IMR-90 (cell line): ENCODE data around the gene PEAK3. TPM values are rescaled to one million over a fixed set of nuclear protein-coding genes. Genes with fewer than 3 reads are reported as not detected.

Experiments
- ATAC-seq: fragments of 200-7000 bp; cut with Tn5 transposase; 2 replicates; pipeline ENCODE4 v1.9.1; 2020; ENCODE audit warnings: low read depth, mild to moderate bottlenecking, moderate library complexity
- BruUV-seq: library from RNA; stranded (reverse); fragments of 400-500 nt; replicated peaks from 2 replicates; lab custom pipeline; 2021; lab: Mats Ljungman, UMichigan
- CTCF ChIA-PET: fragments of 300-600 bp; formaldehyde crosslinking; extraction: SDS; loops from one replicate; lab custom pipeline; 2021; ENCODE audit warnings: antibody characterized with exemption; lab: Yijun Ruan, JAX
- POLR2A ChIA-PET: fragments of 300-600 bp; sonication (Branson Sonifier 250); formaldehyde crosslinking; loops from one replicate; lab custom pipeline; 2022; ENCODE audit warnings: antibody characterized with exemption; ENCODE audit not compliant: unreplicated experiment; lab: Charles Lee
- DNase-seq: peaks from one replicate; pipeline ENCODE4 v3.0.0; 2013
- H2AFZ ChIP-seq: replicated peaks from 2 replicates; pipeline ENCODE3; 2013; ENCODE audit warnings: low read length, mild to moderate bottlenecking; ENCODE audit not compliant: poor library complexity
- H2AK5ac ChIP-seq: 2 replicates; pipeline ENCODE4 v1.6.1; 2013; ENCODE audit warnings: low read depth, low read length, inconsistent platforms
- H2AK9ac ChIP-seq: replicated peaks from 2 replicates; pipeline ENCODE3; 2013; ENCODE audit warnings: mild to moderate bottlenecking, low read depth, low read length, moderate library complexity; ENCODE audit not compliant: poor library complexity
- H2BK120ac ChIP-seq: 2 replicates; pipeline ENCODE4 v1.6.1; 2013; ENCODE audit warnings: low read depth, low read length, inconsistent platforms
- H2BK15ac ChIP-seq: 3 replicates; pipeline ENCODE4 v1.6.1; 2013; ENCODE audit warnings: low read depth, low read length, inconsistent platforms
- H2BK20ac ChIP-seq: 2 replicates; pipeline ENCODE4 v1.6.1; 2013; ENCODE audit warnings: low read depth, mild to moderate bottlenecking, inconsistent platforms, low read length, moderate library complexity
- H2BK5ac ChIP-seq: 2 replicates; pipeline ENCODE4 v1.6.1; 2013; ENCODE audit warnings: mild to moderate bottlenecking, low read depth, low read length, inconsistent platforms; ENCODE audit not compliant: poor library complexity, severe bottlenecking
- H3K14ac ChIP-seq: replicated peaks from 2 replicates; pipeline ENCODE4 v1.6.1; 2013; ENCODE audit warnings: low read depth, low read length, inconsistent platforms
- H3K18ac ChIP-seq: 2 replicates; pipeline ENCODE4 v1.6.1; 2013; ENCODE audit warnings: low read depth, low read length, control low read depth
- H3K23ac ChIP-seq: 2 replicates; pipeline ENCODE4 v1.6.1; 2013; ENCODE audit warnings: low read depth, low read length, inconsistent platforms
- H3K27ac ChIP-seq: 2 replicates; pipeline ENCODE4 v1.5.1; 2013; ENCODE audit warnings: mild to moderate bottlenecking, control low read depth, low read length; ENCODE audit not compliant: insufficient read depth
- H3K27me3 ChIP-seq: 2 replicates; pipeline ENCODE4 v1.6.1; 2013; ENCODE audit warnings: low read length; ENCODE audit not compliant: control insufficient read depth, insufficient read depth
- H3K36me3 ChIP-seq: 2 replicates; pipeline ENCODE4 v1.6.1; 2013; ENCODE audit warnings: low read length, mixed read lengths; ENCODE audit not compliant: control insufficient read depth, insufficient read depth
- H3K4ac ChIP-seq: 2 replicates; pipeline ENCODE4 v1.6.1; 2013; ENCODE audit warnings: low read depth, low read length, inconsistent platforms
- H3K4me1 ChIP-seq: 2 replicates; pipeline ENCODE4 v1.6.1; 2013; ENCODE audit warnings: low read length, mixed read lengths; ENCODE audit not compliant: control insufficient read depth, insufficient read depth
- H3K4me2 ChIP-seq: 2 replicates; pipeline ENCODE4 v1.6.1; 2013; ENCODE audit warnings: low read depth, mild to moderate bottlenecking, control low read depth, low read length, moderate library complexity
- H3K4me3 ChIP-seq: 2 replicates; pipeline ENCODE4 v1.5.1; 2013; ENCODE audit warnings: low read depth, mild to moderate bottlenecking, control low read depth, low read length, moderate library complexity; ENCODE audit not compliant: insufficient read depth
- H3K56ac ChIP-seq: 2 replicates; pipeline ENCODE4 v1.6.1; 2013; ENCODE audit warnings: low read length, inconsistent platforms; ENCODE audit not compliant: insufficient read depth; ENCODE audit errors: extremely low read depth
- H3K79me1 ChIP-seq, 2 experiments: 2 replicates each; pipeline ENCODE4 v1.6.1; 2013; ENCODE audit warnings: low read length in 2 of 2, inconsistent platforms in 1 of 2, low read depth in 1 of 2
- H3K9ac ChIP-seq: 2 replicates; pipeline ENCODE4 v1.6.1; 2013; ENCODE audit warnings: low read depth, low read length, control low read depth
- H3K9me1 ChIP-seq: 2 replicates; pipeline ENCODE4 v1.6.1; 2013; ENCODE audit warnings: low read length, inconsistent platforms; ENCODE audit not compliant: insufficient read depth
- H3K9me3 ChIP-seq: 2 replicates; pipeline ENCODE4 v1.6.1; 2013; ENCODE audit warnings: low read length; ENCODE audit not compliant: control insufficient read depth, insufficient read depth
- H4K20me1 ChIP-seq: 2 replicates; pipeline ENCODE4 v1.6.1; 2013; ENCODE audit warnings: low read length, inconsistent platforms; ENCODE audit not compliant: insufficient read depth
- H4K5ac ChIP-seq: 2 replicates; pipeline ENCODE4 v1.6.1; 2013; ENCODE audit warnings: mild to moderate bottlenecking, low read depth, low read length, control low read depth
- H4K8ac ChIP-seq, 2 experiments: 2 replicates each; pipeline ENCODE4 v1.6.1; 2013; ENCODE audit warnings: low read depth in 2 of 2, low read length in 2 of 2, control low read depth in 1 of 2, inconsistent platforms in 1 of 2
- H4K91ac ChIP-seq: 2 replicates; pipeline ENCODE4 v1.6.1; 2013; ENCODE audit warnings: low read depth, low read length, inconsistent platforms; ENCODE audit not compliant: insufficient read depth
- MAFK ChIP-seq: IDR thresholded peaks from 2 replicates; pipeline ENCODE4 v1.6.1; 2012; ENCODE audit warnings: low read depth, low read length, improper control_type of control experiment
- NFE2L2 ChIP-seq: fragments of 150-350 bp; IDR thresholded peaks from 2 replicates; pipeline ENCODE4 v1.6.1; 2016; ENCODE audit warnings: low read depth, mild to moderate bottlenecking, low read length
- SMC3 ChIP-seq: fragments of 150-350 bp; IDR thresholded peaks from 2 replicates; pipeline ENCODE4 v1.6.1; 2016; ENCODE audit warnings: low read depth, mild to moderate bottlenecking, antibody characterized with exemption, low read length, moderate library complexity
- whole genome bisulfite sequencing, 2 experiments: methylation state at CpG; one replicate each; pipeline versions ENCODE4 v1.1.5 to v1.1.7; 2013; ENCODE audit warnings: missing lambda C conversion rate in 2 of 2; ENCODE audit not compliant: insufficient read length in 1 of 2; ENCODE audit errors: extremely low coverage in 2 of 2; 5-methylcytosine and 5-hydroxymethylcytosine counted together
- dilution Hi-C: fragments of 300-500 bp; cut with HindIII; formaldehyde crosslinking; loops from one replicate; pipeline ENCODE4 v1.14.3; 2018; ENCODE audit warnings: low sequenced_read_pairs; ENCODE audit not compliant: unreplicated experiment
- in situ Hi-C: fragments of 300-500 bp; cut with MboI; formaldehyde crosslinking; loops from 3 replicates; pipeline ENCODE4 v1.14.3; 2019; ENCODE audit warnings: low sequenced_read_pairs, inconsistent platforms, mixed read lengths
- intact Hi-C: fragments of 100-400 bp; cut with micrococcal nuclease; formaldehyde crosslinking; loops from 2 replicates; pipeline ENCODE4 v1.10.0; 2022
- polyA plus RNA-seq, 3 experiments: library from polyadenylated mRNA; depleted of rRNA; stranded (reverse); fragments of >200 nt; gene quantifications; 2 replicates each; pipeline ENCODE4 v1.2.3, GENCODE V29; 2012; ENCODE audit warnings: low replicate concordance in 1 of 3
- total RNA-seq: library from RNA; depleted of rRNA; stranded (reverse); fragments of >200 nt; gene quantifications from 2 replicates; pipeline ENCODE4 v1.2.3, GENCODE V29; 2012

The PEAK3 gene
- total and polyA plus RNA-seq, 2 of the 4 experiments (the other 2 are of a cell fraction) = under 0.01 to 0.09 TPM

DNA sequence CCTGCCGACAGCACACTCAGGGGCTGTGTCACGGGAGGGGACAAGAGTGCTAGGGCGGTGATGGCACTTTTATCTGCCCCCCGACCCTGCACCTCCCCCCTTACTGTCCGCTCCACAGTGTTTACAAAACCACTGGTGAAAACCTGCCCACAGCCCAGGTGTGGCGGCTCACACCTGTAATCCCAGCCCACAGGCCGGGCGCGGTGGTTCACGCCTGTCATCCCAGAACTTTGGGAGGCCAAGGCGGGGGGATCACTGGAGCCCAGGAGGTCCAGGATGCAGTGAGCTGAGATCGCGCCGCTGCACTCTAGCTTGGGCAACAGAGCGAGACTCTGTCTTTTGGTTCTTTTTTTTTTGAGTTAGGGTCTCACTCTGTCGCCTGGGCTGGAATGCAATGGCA is 14.2 kb upstream of the PEAK3 start:
- ATAC-seq = no peak
- Histone ChIP-seq H3K9me1 (no peaks in the 10 kb centered on the region), H3K4me1 (peaks cover 1% of the 10 kb centered on the region), H3K4me3 (no peak overlapping the region), H4K20me1 (peaks cover 2% of the 10 kb centered on the region; the same call in 1 of the 2 replicates), H3K4ac (no peak overlapping the region), H2AFZ (no peak overlapping the region), H4K5ac (no peak overlapping the region), H3K18ac (no peak overlapping the region), H3K23ac (no peak overlapping the region), H3K14ac (no peak overlapping the region), H2BK120ac (no peak overlapping the region), H3K9ac (no peak overlapping the region), H2BK5ac (no peak overlapping the region), H3K4me2 (no peak overlapping the region), H2AK5ac (no peak overlapping the region), H4K8ac (no peak overlapping the region), H2BK15ac (no peak overlapping the region), H3K56ac (no peak overlapping the region), H2BK20ac (no peak overlapping the region), H4K91ac (no peak overlapping the region), H3K9me3 (no peaks in the 10 kb centered on the region), H2AK9ac (no peak overlapping the region), H3K27me3 (peaks cover 22% of the 10 kb centered on the region), H3K27ac (no peak overlapping the region), H3K36me3 (no peaks in the 10 kb centered on the region), H3K79me1 (no peaks in the 10 kb centered on the region)
- intact Hi-C loops = no loop called here
- dilution Hi-C loops = no loop called here
- no TSS peak for BruUV-seq
- 85% methylated on average over 5 of the region's 16 CpGs; no CpG with 5 or more reads in 1 of the 2 experiments for whole genome bisulfite sequencing, 2 experiments
- DNase-seq = no peak
- TF ChIP-seq NFE2L2 = no peak
- TF ChIP-seq MAFK = no peak
- TF ChIP-seq SMC3 = no peak
- ChIA-PET POLR2A (no interaction called here), CTCF (interaction anchor here (0.9 to 1.2 kb wide), 2 partner anchors 19 to 96 kb away, joined by 3 to 5 read pairs; no protein-coding TSS in a partner anchor)
- in situ Hi-C loops = no loop called here
